Activated naive CD8-positive, alpha-beta T cell treated with anti-CD3 and anti-CD28 coated beads for 36 hours (primary cell): ENCODE results near the gene DLGAP1. TPM values are rescaled to one million over a fixed set of nuclear protein-coding genes. Genes with fewer than 3 reads are reported as not detected.

Source experiments
- DNase-seq: peaks from one replicate; pipeline ENCODE4 v3.0.0; 2021
- H3K27ac Mint-ChIP-seq: one replicate; pipeline ENCODE4 v1.8.0; 2022; ENCODE audit warnings: mild to moderate bottlenecking, moderate library complexity, mixed read lengths
- H3K27me3 Mint-ChIP-seq: one replicate; pipeline ENCODE4 v1.8.0; 2022; ENCODE audit warnings: mild to moderate bottlenecking, mixed read lengths
- H3K36me3 Mint-ChIP-seq: one replicate; pipeline ENCODE4 v1.8.0; 2021; ENCODE audit warnings: mild to moderate bottlenecking, mixed read lengths
- H3K4me1 Mint-ChIP-seq: one replicate; pipeline ENCODE4 v1.8.0; 2021; ENCODE audit warnings: mixed read lengths
- H3K4me3 Mint-ChIP-seq: one replicate; pipeline ENCODE4 v1.8.0; 2022; ENCODE audit warnings: mild to moderate bottlenecking, moderate library complexity, mixed read lengths
- H3K9me3 Mint-ChIP-seq: one replicate; pipeline ENCODE4 v1.8.0; 2022; ENCODE audit warnings: mixed read lengths
- total RNA-seq, 2 experiments: library from RNA; stranded (reverse); gene quantifications; one replicate each; pipeline ENCODE4 v1.2.3, GENCODE V29; 2021

Gene DLGAP1
- total RNA-seq, 2 experiments from 2014 or later: not detected

DNA sequence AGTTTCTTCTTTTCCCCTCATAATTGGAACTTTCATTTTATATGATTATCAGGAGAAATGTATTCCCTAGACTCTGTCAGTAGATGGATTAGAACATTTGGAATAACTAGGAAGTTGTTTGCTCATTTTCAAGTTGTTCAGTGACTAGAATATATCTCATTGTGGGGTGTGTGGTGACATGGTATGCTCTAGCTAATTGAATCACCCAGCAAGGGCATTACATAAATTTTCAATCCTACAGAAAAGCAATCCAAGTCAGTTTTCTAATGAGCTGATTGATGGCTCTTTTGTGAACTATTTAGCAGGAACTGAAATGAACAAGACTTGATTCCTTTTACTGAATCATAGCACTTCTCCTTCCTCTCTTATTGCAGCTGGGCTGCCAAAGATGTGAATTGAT, 543.7 kb downstream of the DLGAP1 start:
- Mint-ChIP-seq H3K27me3 (no peaks in the 10 kb centered on the region), H3K27ac (no peak overlapping the region), H3K36me3 (no peaks in the 10 kb centered on the region), H3K4me3 (no peak overlapping the region), H3K9me3 (no peaks in the 10 kb centered on the region), H3K4me1 (no peaks in the 10 kb centered on the region)
- DNase-seq: no peak

- Mint-ChIP-seq H3K4me1 (no peaks in the 10 kb centered on the region), H3K27ac (no peak overlapping the region), H3K9me3 (no peaks in the 10 kb centered on the region), H3K27me3 (no peaks in the 10 kb centered on the region), H3K36me3 (no peaks in the 10 kb centered on the region), H3K4me3 (no peak overlapping the region)
- no peak for DNase-seq
Observed at GRCh38 chr18:3910512-3910911, 544.6 kb downstream of the DLGAP1 start.

DNA sequence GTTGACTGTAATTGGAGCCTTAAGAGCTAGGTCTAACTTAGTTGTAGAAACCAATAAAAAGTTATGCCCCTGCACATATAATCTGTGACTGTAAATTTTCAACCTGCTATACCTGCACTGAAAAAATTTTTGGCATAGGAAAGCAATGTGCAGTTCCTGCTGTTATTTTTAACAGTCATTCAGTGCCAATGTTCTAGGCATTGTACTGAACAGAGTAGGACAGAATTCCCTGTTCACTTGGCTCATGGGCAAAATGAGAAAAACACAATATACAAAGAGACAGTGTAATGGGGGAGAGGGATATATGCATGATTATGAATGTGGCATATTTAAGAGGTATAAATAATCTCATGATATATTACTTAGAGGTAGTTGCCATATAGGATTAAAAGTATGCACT, 547.2 kb downstream of the DLGAP1 start:
- Mint-ChIP-seq H3K4me3 (no peak overlapping the region), H3K9me3 (no peaks in the 10 kb centered on the region), H3K4me1 (no peaks in the 10 kb centered on the region), H3K27me3 (peaks cover 1% of the 10 kb centered on the region), H3K27ac (no peak overlapping the region), H3K36me3 (no peaks in the 10 kb centered on the region)
- no peak for DNase-seq

GRCh38 chr18:3906116-3906750, 548.9 kb downstream of the DLGAP1 start:
- H3K9me3 Mint-ChIP-seq: no peaks in the 10 kb centered on the region
- DNase-seq: no peak
- H3K27me3 Mint-ChIP-seq: peaks cover 4% of the 10 kb centered on the region
- H3K36me3 Mint-ChIP-seq: no peaks in the 10 kb centered on the region
- H3K4me1 Mint-ChIP-seq: no peaks in the 10 kb centered on the region
- H3K27ac Mint-ChIP-seq: no peak overlapping the region
- H3K4me3 Mint-ChIP-seq: no peak overlapping the region

- H3K27me3 Mint-ChIP-seq: peaks cover 4% of the 10 kb centered on the region
- no peak overlapping the region for H3K27ac Mint-ChIP-seq
- H3K4me1 Mint-ChIP-seq: no peaks in the 10 kb centered on the region
- no peak for DNase-seq
- no peaks in the 10 kb centered on the region for H3K9me3 Mint-ChIP-seq
- H3K4me3 Mint-ChIP-seq: no peak overlapping the region
- no peaks in the 10 kb centered on the region for H3K36me3 Mint-ChIP-seq
Observed at GRCh38 chr18:3903337-3903736, 551.8 kb downstream of the DLGAP1 start.

GRCh38 chr18:3902676-3903075, 552.4 kb downstream of the DLGAP1 start:
- H3K4me3 Mint-ChIP-seq: no peak overlapping the region
- no peak overlapping the region for H3K27ac Mint-ChIP-seq
- peaks cover 4% of the 10 kb centered on the region for H3K27me3 Mint-ChIP-seq
- no peaks in the 10 kb centered on the region for H3K36me3 Mint-ChIP-seq
- H3K4me1 Mint-ChIP-seq: no peaks in the 10 kb centered on the region
- no peak for DNase-seq
- no peaks in the 10 kb centered on the region for H3K9me3 Mint-ChIP-seq

GRCh38 chr18:3901811-3902210, 553.3 kb downstream of the DLGAP1 start:
- H3K4me1 Mint-ChIP-seq: no peaks in the 10 kb centered on the region
- H3K27ac Mint-ChIP-seq: no peak overlapping the region
- no peak overlapping the region for H3K4me3 Mint-ChIP-seq
- no peaks in the 10 kb centered on the region for H3K9me3 Mint-ChIP-seq
- DNase-seq: no peak
- peaks cover 4% of the 10 kb centered on the region for H3K27me3 Mint-ChIP-seq
- no peaks in the 10 kb centered on the region for H3K36me3 Mint-ChIP-seq

- DNase-seq: no peak
- no peak overlapping the region for H3K4me3 Mint-ChIP-seq
- H3K36me3 Mint-ChIP-seq: no peaks in the 10 kb centered on the region
- H3K27me3 Mint-ChIP-seq: peaks cover 4% of the 10 kb centered on the region
- no peak overlapping the region for H3K27ac Mint-ChIP-seq
- H3K9me3 Mint-ChIP-seq: no peaks in the 10 kb centered on the region
- H3K4me1 Mint-ChIP-seq: no peaks in the 10 kb centered on the region
Observed at GRCh38 chr18:3901042-3901441, 554.1 kb downstream of the DLGAP1 start.

DNA sequence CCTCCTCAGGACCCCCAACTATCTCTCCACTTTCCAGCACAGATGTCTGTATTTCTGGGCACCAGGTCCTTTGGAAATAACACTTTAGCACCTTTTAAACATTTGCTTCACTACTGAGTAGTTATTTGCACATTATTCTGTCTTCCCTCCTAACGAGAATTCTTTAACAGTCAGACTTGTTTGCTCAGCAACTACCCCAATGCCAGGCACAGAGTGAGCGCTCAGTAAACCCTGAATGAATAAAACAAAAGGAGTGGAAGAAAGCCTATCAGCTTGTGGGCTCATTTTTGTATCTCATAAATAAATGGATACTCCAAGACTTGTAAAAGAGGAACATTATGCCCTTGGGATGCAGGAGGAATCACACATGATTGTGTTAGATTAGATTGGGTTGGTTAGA, 554.8 kb downstream of the DLGAP1 start:
- Mint-ChIP-seq H3K9me3 (no peaks in the 10 kb centered on the region), H3K4me1 (no peaks in the 10 kb centered on the region), H3K27me3 (peaks cover 4% of the 10 kb centered on the region), H3K4me3 (no peak overlapping the region), H3K36me3 (no peaks in the 10 kb centered on the region), H3K27ac (no peak overlapping the region)
- DNase-seq: no peak

DNA sequence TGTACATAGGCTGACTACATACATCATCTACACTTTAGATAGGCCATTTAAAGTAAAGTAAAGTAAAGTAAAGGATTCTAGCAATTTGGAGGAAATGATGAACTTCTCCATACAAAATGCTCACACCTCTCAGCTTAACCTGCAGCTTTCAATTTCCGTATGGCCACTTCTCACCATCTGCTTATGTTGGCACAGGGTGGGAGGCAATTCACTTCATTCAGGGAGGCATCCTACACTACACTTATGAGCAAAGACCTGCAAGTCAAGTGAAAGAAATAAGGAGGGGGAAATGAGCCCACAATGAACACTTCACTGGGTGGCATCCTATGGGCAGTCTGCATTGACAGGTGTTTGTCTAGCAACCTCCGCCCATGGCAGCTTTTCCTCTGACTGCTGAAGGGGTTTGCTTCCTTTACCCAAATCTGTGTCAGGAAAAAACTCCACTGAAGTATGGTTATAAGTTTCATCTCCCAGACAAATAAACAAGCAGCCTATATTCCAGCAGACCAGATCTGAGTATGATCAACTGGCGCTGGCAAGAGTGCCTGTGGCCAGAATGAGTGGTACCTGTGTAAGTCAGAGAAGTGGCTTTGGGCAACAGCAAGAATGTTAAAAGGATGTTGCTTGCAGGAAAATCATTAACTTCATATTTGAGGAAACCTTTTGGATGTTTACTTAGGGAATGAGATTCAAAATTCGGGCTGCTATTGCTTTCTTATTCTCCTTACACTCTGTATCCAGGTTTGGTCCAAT, 556.1 kb downstream of the DLGAP1 start:
- Mint-ChIP-seq H3K36me3 (no peaks in the 10 kb centered on the region), H3K27me3 (peaks cover 4% of the 10 kb centered on the region), H3K27ac (no peak overlapping the region), H3K9me3 (no peaks in the 10 kb centered on the region), H3K4me1 (no peaks in the 10 kb centered on the region), H3K4me3 (no peak overlapping the region)
- DNase-seq: no peak

GRCh38 chr18:3892152-3892551, 563.0 kb downstream of the DLGAP1 start:
- no peak for DNase-seq

GRCh38 chr18:3891245-3891644, 563.9 kb downstream of the DLGAP1 start:
- Mint-ChIP-seq H3K4me1 (no peaks in the 10 kb centered on the region), H3K4me3 (no peak overlapping the region), H3K36me3 (no peaks in the 10 kb centered on the region), H3K27ac (no peak overlapping the region), H3K9me3 (no peaks in the 10 kb centered on the region), H3K27me3 (peaks cover 10% of the 10 kb centered on the region)
- DNase-seq: no peak

More at GRCh38 chr18:3892152-3892551, 563.0 kb downstream of the DLGAP1 start:
- peaks cover 4% of the 10 kb centered on the region for H3K27me3 Mint-ChIP-seq
- H3K4me1 Mint-ChIP-seq: no peaks in the 10 kb centered on the region
- H3K9me3 Mint-ChIP-seq: no peaks in the 10 kb centered on the region
- H3K27ac Mint-ChIP-seq: no peak overlapping the region
- H3K4me3 Mint-ChIP-seq: no peak overlapping the region
- no peaks in the 10 kb centered on the region for H3K36me3 Mint-ChIP-seq

DNA sequence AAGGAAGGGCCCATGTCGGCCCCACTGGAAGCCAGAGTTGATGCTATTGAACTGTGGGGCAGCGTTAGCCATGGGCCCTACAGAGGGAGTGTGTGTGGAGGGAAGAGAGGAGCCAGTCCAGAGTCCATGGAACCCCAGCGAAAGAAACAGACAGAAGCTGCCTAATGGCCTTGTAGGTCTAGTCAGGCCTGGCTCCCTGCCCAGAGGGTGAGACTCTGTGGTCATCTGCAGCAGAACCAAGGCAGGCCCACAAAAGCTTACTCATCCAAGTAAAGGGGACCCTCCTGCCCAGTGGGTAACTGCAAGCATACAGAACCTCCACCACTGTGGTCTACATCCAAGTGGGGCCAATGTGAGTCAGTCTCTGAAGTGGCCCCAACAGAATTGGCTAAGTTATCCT, 565.3 kb downstream of the DLGAP1 start:
- Mint-ChIP-seq H3K36me3 (no peaks in the 10 kb centered on the region), H3K27me3 (peaks cover 10% of the 10 kb centered on the region), H3K9me3 (no peaks in the 10 kb centered on the region), H3K4me3 (no peak overlapping the region), H3K4me1 (no peaks in the 10 kb centered on the region), H3K27ac (no peak overlapping the region)
- no peak for DNase-seq

DNA sequence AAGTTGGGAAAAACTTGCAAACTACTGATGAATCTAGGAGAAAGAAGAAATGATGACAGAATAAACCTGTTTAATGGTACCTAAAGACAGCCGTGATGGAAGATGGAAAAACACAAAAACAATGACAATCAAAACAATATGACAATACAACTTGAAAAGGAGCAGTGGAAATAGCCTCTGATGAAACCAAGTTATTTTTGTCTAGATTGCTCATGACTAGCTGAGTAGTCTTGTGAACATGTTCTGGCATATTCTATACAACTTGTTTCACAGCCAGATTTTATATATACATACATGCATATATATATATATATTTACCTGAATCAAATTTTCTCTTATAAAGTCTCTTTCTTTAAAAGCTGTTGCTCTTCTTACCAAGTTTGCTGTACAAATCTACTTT, 566.0 kb downstream of the DLGAP1 start:
- Mint-ChIP-seq H3K9me3 (no peaks in the 10 kb centered on the region), H3K27ac (no peak overlapping the region), H3K27me3 (peaks cover 10% of the 10 kb centered on the region), H3K36me3 (no peaks in the 10 kb centered on the region), H3K4me1 (no peaks in the 10 kb centered on the region), H3K4me3 (no peak overlapping the region)
- DNase-seq: no peak

GRCh38 chr18:3886575-3887322, 568.4 kb downstream of the DLGAP1 start:
- no peak overlapping the region for H3K27ac Mint-ChIP-seq
- H3K4me3 Mint-ChIP-seq: no peak overlapping the region
- no peaks in the 10 kb centered on the region for H3K9me3 Mint-ChIP-seq
- no peaks in the 10 kb centered on the region for H3K4me1 Mint-ChIP-seq
- peaks cover 10% of the 10 kb centered on the region for H3K27me3 Mint-ChIP-seq
- no peaks in the 10 kb centered on the region for H3K36me3 Mint-ChIP-seq
- no peak for DNase-seq
